SK-N-MC (cell line): Measurements from ENCODE around the gene AGRP.

ENCODE experiments used
- DNase-seq: peaks from one replicate; pipeline ENCODE4 v3.0.0-alpha.2; 2011; ENCODE audit warnings: low read depth, low spot score
- H3K27ac ChIP-seq: fragments of 200-600 bp; sonication (generic); 2 replicates; pipeline ENCODE4 v1.5.1; 2016; ENCODE audit warnings: mixed run types
- H3K36me3 ChIP-seq: fragments of 200-600 bp; sonication (generic); 2 replicates; pipeline ENCODE4 v1.6.1; 2017; ENCODE audit warnings: antibody characterized with exemption, low read length, mixed read lengths; ENCODE audit not compliant: insufficient read depth
- H3K4me3 ChIP-seq: fragments of 200-600 bp; sonication (generic); 2 replicates; pipeline ENCODE4 v1.5.1; 2016
- H3K9ac ChIP-seq: fragments of 200-600 bp; sonication (generic); 2 replicates; pipeline ENCODE4 v1.8.0; 2017; ENCODE audit warnings: mixed run types, mixed read lengths; ENCODE audit not compliant: insufficient read length
- H3K9me3 ChIP-seq: fragments of 200-600 bp; sonication (generic); 2 replicates; pipeline ENCODE4 v1.6.1; 2017; ENCODE audit warnings: low read depth, mild to moderate bottlenecking, antibody characterized with exemption, low read length, moderate library complexity, mixed read lengths
- EZH2 ChIP-seq: fragments of 200-600 bp; sonication (generic); IDR thresholded peaks from one replicate; pipeline ENCODE4 v1.6.1; 2017; ENCODE audit warnings: antibody characterized with exemption
- FOXP2 ChIP-seq: optimal IDR thresholded peaks from 2 replicates; pipeline ENCODE3; 2011; ENCODE audit warnings: mild to moderate bottlenecking, moderate library complexity; ENCODE audit not compliant: insufficient read depth; ENCODE audit errors: extremely low read length, control extremely low read depth
- POLR2AphosphoS5 ChIP-seq: IDR thresholded peaks from 2 replicates; pipeline ENCODE4 v1.6.1; 2012; ENCODE audit warnings: mild to moderate bottlenecking, low read depth, low read length, borderline replicate concordance

The AGRP gene

GRCh38 chr16:67451061-67451703 is 32.2 kb downstream of the AGRP start:
- H3K36me3 ChIP-seq = no peaks in the 10 kb centered on the region
- no peak overlapping the region for H3K27ac ChIP-seq
- H3K4me3 ChIP-seq = no peak overlapping the region

GRCh38 chr16:67449739-67450138 is 33.6 kb downstream of the AGRP start:
- Histone ChIP-seq H3K4me3 (no peak overlapping the region), H3K36me3 (no peaks in the 10 kb centered on the region), H3K9me3 (no peaks in the 10 kb centered on the region), H3K9ac (no peak overlapping the region), H3K27ac (no peak overlapping the region)
- TF ChIP-seq POLR2AphosphoS5 (no peak), FOXP2 (no peak), EZH2 (no peak)
- no peak for DNase-seq

More at GRCh38 chr16:67451061-67451703, 32.2 kb downstream of the AGRP start:
- DNase-seq = no peak
- TF ChIP-seq EZH2 (no peak), POLR2AphosphoS5 (no peak), FOXP2 (no peak)
- H3K9me3 ChIP-seq = no peaks in the 10 kb centered on the region
- H3K9ac ChIP-seq = no peak overlapping the region

- H3K36me3 ChIP-seq = no peaks in the 10 kb centered on the region
- H3K4me3 ChIP-seq = no peak overlapping the region
- no peaks in the 10 kb centered on the region for H3K9me3 ChIP-seq
- no peak for DNase-seq
- H3K27ac ChIP-seq = no peak overlapping the region
- TF ChIP-seq POLR2AphosphoS5 (no peak), EZH2 (no peak), FOXP2 (no peak)
- H3K9ac ChIP-seq = no peak overlapping the region
Observed at GRCh38 chr16:67449336-67449735, 34.0 kb downstream of the AGRP start.

GRCh38 chr16:67448580-67448979 is 34.8 kb downstream of the AGRP start:
- H3K4me3 ChIP-seq = no peak overlapping the region
- TF ChIP-seq FOXP2 (no peak), EZH2 (no peak), POLR2AphosphoS5 (no peak)
- no peak overlapping the region for H3K27ac ChIP-seq
- no peaks in the 10 kb centered on the region for H3K36me3 ChIP-seq
- no peak for DNase-seq
- no peak overlapping the region for H3K9ac ChIP-seq
- no peaks in the 10 kb centered on the region for H3K9me3 ChIP-seq

GRCh38 chr16:67447508-67448076 is 35.8 kb downstream of the AGRP start:
- no peak overlapping the region for H3K27ac ChIP-seq
- no peak for DNase-seq
- no peak overlapping the region for H3K9ac ChIP-seq
- TF ChIP-seq FOXP2 (no peak), POLR2AphosphoS5 (no peak)
- no peaks in the 10 kb centered on the region for H3K36me3 ChIP-seq
- H3K9me3 ChIP-seq = no peaks in the 10 kb centered on the region
- H3K4me3 ChIP-seq = no peak overlapping the region

GRCh38 chr16:67446968-67447507 is 36.3 kb downstream of the AGRP start:
- TF ChIP-seq FOXP2 (no peak), EZH2 (no peak), POLR2AphosphoS5 (no peak)
- H3K9me3 ChIP-seq = no peaks in the 10 kb centered on the region
- no peak overlapping the region for H3K4me3 ChIP-seq
- DNase-seq = no peak
- no peak overlapping the region for H3K9ac ChIP-seq
- no peak overlapping the region for H3K27ac ChIP-seq
- no peaks in the 10 kb centered on the region for H3K36me3 ChIP-seq

- Histone ChIP-seq H3K9ac (no peak overlapping the region), H3K27ac (no peak overlapping the region), H3K4me3 (no peak overlapping the region), H3K9me3 (no peaks in the 10 kb centered on the region), H3K36me3 (no peaks in the 10 kb centered on the region)
- TF ChIP-seq EZH2 = no peak
- TF ChIP-seq POLR2AphosphoS5 = no peak
- no peak for TF ChIP-seq FOXP2
- DNase-seq = no peak
Observed at GRCh38 chr16:67445913-67446907, 37.1 kb downstream of the AGRP start.

- TF ChIP-seq FOXP2 = no peak
- no peak for TF ChIP-seq EZH2
- TF ChIP-seq POLR2AphosphoS5 = no peak
- H3K4me3 ChIP-seq = no peak overlapping the region
- no peaks in the 10 kb centered on the region for H3K36me3 ChIP-seq
- no peak for DNase-seq
- H3K27ac ChIP-seq = no peak overlapping the region
- no peak overlapping the region for H3K9ac ChIP-seq
- H3K9me3 ChIP-seq = no peaks in the 10 kb centered on the region
Observed at GRCh38 chr16:67445441-67445912, 37.9 kb downstream of the AGRP start.
